GM19463 (cell line): Measurements from ENCODE around the gene RAPGEF1.
"Not testable (repeated sequence)": the region's sequence is repeated elsewhere in the genome, so short reads cannot be mapped to it uniquely, and the experiment has no call there.

Experiments
- ATAC-seq: cut with Tn5 transposase; IDR thresholded peaks from one replicate; pipeline ENCODE4 v1.9.1; 2021; ENCODE audit warnings: mild to moderate bottlenecking, moderate library complexity; ENCODE audit not compliant: unreplicated experiment

The RAPGEF1 gene

DNA sequence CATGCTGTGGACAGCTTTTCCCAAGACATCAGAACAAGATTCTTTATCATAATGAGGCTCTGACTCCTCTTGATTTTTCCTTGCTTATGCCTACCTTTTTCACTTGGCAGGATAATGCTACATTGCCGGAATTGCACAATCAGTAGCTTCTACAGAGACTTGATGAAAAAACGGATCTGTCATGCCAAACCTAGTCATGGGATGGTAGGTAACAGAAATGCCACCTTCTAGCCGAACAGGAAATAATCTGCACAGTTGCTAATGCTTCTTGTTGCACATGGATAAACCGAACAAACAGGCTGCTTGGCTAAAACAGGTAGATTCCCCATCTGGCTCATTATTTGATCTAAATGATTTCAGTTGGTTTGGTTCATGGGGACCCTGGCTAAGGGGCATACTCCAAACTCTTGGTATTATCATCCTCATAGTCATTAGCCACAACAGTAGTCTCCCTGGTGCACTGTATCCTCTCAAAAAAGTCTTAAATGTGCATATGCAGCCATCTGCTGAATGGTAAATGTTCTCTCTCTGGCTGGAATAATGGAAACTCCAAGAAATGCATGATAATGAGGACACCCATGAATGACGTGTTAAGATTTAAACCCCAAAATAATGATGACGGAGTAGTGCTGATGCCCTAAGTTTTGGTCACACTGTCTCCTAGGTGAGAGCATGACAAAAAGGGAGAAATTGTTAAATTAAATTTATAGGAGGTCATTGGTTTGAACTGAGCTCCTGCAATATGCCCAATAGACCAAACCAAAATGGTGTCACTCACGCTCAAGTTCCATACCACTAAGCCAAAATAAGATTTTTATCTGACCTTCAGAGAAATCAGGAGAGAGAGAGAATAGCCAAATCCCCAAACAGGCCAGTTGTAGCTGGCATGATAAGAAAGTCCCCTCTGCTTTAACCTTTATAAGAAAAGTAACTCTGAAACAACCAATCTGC is 47.0 kb downstream of the RAPGEF1 start:
- no peak for ATAC-seq

DNA sequence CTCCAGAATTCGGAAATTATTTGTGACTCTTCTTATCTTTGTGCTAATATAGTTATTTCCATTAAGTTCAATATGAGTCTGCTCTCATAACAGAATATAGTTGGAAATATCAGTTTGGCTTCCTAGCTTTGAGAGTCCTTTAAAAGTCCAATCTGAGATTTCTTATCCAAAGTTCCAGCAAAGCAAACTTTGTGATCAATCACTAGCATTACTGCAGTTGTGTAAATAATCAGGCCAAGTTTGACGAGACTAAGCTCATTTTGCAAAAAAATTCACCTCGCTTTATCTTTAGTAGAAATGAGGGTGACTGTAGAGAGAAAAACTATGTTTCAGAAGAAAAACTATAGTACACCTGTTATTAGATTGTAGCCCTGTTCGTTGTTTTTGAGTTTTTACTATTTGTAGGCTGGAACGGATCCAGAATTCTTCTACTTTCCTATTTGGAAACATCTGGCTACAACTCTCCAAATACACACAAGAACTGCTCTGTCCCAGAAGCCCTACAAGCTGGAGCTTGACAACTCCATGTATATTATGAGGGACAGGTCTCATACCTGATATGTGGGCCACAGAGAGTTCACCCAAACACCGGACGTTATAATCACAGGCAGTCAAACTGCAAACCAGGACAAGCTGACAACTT is 47.8 kb downstream of the RAPGEF1 start:
- ATAC-seq, result no peak

DNA sequence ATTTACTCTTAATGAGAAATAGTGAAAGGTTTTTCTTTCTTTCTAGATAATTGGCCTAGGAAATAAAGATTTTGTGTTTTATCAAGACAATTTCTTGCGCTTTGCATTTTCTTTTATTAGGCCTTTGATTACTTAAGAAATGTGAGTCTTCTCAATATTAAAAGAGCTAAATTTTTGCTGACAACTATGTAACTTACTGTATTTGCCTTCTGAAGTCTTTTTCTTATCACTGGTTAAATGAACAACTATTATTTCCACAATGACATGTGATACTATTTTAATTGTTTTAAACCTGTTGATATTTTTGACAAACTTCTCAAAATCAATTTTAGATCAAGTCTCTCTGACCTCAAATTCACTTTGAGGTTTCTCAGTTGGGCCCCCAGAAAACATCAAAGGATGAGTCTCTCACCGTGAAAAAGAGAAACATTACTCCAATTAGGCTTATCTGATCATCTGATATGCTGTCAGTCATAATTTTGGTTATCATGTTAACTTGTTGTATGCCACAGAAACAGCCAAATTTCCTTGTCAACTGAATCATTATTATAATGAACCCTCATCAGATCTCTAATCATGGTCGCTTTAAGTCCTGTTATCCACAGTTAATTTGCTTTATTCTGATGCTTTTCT is 48.8 kb downstream of the RAPGEF1 start:
- no peak for ATAC-seq

DNA sequence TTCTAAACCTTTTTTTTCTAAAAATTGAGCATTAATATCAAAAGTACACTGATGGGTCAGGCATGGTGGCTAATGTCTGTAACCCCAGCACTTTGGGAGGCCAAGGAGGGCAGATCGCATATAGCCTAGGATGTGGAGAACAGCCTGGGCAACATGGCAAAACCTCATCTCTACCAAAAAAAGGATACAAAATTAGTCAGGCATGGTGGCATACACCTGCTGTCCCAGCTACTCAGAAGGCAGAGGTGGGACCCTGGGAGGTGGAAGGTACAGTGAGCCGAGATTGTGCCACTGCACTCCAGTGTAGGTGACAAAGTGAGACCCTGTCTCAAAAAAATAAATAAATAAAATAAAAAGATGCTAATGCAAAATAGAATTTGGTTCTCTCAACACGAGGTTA is 49.4 kb downstream of the RAPGEF1 start:
- ATAC-seq, result no peak

DNA sequence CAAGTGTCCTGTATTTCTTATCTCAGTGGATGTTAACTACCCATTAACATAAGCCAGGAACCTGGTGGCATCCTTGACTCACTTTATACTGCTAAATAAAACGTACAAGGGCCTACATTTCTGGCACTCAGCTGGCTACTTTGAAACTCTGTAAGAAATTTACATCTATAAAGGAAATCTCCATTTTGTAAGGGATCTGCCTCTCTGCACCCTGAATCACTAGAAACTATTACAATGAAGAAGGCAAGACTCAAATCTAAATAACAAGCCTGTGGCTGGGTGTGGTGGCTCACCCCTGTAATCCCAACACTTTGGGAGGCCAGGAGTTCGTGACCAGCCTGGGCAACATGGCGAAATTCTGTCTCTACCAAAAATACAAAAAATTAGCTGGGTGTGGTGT is 51.5 kb downstream of the RAPGEF1 start:
- no peak for ATAC-seq

DNA sequence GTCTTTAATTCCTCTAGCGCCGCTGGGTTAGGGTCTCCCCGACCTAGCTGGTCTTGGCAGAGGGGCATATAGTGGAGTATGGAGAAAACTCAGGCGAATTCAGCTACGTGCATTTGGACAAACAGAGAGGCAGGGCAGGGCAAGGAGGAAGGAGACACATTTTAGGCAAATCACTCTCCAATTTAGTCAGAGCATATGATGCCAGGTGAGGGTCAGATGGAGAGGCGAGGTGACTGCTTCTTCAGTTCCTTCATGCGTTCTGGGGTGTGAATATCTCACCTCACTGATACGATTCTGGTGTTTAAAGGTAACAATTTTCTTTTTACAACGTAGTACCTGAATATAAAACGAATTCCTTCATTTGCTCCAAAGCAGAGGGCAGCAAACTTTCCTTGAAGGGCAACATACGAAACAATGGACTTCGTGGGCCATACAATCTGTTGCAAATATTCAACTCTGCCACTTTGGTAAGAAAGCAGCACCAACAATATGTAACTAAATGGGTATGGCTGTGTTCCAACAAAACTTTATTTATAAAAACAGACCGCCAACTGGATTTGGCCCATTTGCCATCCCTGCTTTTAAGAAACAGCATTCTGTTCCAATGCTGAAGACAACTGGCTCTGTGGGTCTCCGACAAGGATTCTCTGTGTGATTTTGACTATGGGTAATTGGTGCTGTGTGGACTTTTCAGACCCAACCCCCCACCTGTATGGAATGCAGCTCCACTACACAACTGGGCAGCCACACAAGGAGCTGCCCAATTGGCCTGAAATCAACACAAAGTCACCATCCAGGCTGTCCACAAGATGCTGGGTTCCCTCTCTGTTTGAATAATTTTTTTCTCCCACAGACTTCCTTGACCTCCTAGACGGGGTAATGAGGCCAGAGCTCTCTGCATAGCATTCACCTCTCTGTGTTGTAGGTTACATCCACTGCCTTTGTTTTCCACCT is 53.8 kb downstream of the RAPGEF1 start:
- no peak for ATAC-seq

DNA sequence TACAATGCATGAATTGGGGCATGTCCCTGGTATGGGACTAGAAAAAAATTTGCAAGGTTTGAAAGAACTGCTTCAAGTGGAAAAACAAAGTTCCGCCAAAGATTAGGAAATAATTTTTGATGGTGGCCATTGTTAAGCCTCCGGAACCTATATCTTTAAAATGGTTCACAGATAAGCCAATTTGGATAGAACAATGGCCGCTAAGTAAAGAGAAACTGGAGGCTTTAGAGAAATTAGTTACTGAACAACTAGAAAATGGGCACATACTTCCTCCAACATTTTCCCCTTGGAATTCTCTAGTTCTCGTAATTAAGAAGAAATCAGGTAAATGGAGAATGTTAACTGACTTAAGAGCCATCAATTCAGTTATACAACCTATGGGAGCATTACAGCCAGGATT is 56.8 kb downstream of the RAPGEF1 start:
- ATAC-seq, result not testable (repeated sequence)

DNA sequence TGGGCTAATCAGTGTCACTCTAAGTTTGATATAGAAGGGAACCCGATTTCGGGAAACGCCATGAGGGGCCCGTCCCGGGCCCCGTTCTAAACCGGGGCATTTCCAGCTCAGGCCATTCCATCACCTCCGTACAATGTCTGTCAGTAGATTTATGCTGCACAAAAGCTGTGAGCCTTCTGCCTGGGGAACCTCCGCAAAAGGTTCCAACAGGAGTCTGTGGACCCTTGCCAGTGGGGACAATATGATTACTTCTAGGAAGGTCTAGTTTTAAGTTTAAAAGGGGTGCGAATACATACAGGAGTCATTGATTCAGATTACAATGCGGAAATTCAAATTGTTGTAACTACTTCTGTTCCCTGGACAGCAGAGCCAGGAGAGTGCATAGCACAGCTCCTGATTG is 57.6 kb downstream of the RAPGEF1 start:
- ATAC-seq, result no peak

DNA sequence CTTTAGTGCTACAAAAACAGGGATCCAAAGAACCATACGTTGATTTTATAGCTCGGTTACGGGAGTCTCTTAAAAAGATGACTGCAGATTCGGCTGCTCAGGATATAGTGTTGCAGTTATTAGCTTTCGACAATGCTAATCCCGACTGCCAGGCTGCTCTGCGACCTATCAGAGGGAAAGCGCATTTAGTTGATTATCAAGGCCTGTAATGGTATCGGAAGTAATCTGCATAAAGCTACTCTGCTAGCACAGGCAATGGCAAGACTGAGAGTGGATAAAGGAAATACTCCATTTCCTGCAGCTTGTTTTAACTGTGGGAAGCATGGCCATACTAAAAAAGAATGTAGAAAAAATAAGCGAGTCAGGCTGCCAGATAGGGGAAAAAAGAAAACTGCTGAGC is 58.0 kb downstream of the RAPGEF1 start:
- not testable (repeated sequence) for ATAC-seq

DNA sequence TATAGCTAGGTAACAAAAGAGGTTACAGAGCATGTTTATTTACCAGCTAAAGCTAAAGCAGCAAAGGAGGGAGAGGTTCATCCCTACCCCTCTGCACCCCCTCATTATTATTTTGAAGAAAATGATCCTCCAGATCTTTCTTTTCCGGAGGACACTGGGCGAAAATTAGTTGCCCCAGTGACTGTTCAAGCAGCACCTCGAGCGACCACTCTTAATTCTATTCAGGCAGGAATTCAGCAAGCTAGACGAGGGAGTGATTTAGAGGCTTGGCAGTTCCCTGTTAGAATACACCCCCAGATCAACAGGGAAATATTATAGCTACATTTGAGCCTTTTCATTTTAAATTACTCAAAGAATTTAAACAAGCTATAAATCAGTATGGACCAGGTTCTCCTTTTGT is 58.8 kb downstream of the RAPGEF1 start:
- ATAC-seq, result not testable (repeated sequence)

DNA sequence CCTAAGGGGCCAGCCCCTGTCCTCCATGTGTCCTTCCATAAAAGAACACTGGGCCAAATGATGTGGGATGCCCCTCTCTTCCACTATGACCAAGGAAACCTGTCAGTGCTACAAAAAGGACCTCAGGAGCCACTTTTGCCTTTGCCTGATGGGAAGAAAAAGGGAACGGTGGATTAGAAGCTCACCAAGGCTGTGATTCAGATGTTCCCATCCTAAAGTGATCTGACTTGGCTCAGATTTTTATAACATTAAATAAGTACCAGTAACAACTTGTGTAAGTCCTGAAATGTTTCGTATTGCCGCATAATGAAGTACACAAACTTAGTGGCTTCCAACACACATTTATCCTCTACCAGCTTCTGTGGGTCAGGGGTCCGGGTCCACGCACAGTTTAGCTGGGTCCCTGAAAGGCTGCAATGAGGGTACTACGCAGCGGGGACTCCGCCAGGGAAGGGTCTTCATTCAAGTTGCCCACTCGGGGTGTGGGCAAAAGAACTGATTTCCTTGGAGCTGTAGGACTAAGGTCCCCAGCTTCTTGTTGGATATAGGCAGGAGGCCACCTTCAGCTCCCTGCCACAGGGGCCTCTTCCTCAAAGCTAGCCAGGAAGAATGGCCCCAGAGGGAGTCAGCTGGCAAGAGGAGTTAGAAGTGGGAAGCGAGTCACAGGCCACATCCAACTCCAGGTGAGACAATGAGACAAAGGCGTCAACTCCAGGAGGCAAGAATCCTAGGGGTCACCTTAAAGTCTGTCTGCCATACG is 60.4 kb downstream of the RAPGEF1 start:
- ATAC-seq, result no peak

DNA sequence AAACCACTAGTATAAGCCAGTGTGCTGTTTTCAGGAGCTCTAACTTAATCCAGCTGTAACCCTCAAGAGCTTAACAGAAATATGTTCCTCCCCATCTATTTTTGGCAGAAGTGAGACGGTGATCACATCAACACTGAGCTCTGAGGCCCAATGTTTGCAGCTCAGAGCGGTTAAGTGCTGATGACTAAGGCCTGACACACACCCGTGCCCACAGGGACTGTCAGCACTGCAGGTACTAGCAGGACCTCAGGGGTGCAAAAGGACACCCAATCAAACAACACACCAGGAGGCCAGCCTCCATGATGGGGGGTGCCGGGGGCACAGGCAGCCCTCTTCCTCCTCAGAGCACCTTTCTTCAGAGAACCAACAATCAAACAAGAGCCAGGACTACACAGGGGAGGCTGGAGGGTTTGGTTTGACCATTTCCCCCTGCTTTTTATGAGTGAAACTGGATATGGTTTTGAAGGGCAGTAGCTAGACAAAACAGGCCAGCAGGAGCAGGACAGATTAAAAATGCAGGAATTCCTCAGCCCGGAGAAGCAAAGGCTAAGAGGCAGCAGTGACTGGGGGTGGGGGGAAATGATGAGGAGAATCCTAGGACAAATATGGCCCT is 61.3 kb downstream of the RAPGEF1 start:
- peak; percentile 84 for ATAC-seq

DNA sequence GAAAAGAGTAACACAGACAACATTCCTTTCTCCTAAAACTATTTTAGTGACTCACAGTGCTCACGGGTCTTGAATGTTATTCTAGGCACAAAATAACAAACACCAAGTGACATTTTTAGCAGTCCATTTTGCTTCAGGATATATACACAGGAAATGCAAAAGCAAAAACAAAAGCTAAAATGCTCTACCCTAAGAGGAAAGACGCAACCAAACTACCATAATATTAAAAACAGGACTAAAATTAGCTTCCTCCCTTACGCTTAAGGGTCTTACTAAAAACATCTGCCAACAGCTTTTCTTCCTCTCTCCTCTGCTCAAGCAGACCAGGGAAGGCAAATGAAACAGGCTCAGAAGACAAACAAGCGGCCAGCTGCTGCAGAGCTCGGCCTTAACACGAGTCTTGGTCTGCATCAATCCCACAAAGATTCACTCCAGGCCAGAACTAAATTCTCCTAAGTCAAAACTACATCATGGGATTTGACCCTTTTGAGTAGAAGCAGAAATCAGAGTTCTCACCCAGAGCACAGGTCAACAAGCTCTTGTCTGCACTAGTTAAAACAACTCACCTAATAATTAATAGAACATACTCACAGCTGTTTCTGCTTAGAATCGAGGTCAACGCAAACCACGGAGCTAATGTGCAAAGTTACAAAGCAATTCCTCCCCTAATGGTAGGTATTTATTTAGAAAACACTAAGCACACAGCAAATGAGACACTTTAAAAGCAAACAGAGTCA is 62.3 kb downstream of the RAPGEF1 start:
- no peak for ATAC-seq

DNA sequence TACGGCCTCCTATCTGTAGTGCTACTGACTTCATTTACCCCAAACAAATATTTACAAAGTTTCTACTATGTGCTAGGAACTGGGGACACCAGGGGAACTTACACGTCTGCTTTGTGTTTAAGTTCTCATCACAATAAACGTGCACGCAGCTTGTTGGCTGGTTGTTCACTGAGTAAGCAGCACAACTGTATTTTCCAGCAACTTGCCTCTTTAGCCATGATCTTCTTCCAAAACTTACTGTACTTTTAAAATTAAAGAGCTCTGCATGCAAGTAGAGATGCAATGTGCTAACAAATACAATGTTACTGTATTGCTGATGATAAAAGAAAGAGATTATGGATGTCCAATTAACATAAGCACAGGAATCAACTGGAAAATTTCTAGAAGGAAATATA is 62.8 kb downstream of the RAPGEF1 start:
- ATAC-seq, result no peak

DNA sequence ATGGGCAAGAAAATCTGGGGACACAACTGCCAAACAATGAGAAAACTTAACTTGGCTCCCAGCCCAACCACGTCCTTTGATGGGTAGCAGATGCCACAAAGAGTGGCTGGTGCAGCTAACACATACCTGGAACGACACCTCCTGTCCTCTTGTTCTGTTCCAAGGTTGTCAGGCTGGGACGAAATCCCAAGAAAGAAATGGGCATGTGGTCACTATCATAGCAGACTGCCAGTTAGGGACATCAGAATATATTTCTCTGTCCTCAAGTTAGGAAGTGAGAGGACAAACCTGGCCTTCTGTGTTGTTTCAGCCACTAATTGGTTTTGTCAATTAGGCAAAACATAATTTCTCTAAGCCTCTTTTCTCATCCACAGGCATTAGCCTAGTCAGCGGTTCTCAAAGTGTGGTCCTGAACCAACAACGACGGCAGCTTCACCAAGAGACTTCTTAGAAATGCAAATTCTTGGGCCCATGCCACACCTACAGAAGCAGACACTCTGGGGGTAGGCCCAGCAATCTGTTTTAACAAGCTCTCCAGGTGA is 63.4 kb downstream of the RAPGEF1 start:
- no peak for ATAC-seq

DNA sequence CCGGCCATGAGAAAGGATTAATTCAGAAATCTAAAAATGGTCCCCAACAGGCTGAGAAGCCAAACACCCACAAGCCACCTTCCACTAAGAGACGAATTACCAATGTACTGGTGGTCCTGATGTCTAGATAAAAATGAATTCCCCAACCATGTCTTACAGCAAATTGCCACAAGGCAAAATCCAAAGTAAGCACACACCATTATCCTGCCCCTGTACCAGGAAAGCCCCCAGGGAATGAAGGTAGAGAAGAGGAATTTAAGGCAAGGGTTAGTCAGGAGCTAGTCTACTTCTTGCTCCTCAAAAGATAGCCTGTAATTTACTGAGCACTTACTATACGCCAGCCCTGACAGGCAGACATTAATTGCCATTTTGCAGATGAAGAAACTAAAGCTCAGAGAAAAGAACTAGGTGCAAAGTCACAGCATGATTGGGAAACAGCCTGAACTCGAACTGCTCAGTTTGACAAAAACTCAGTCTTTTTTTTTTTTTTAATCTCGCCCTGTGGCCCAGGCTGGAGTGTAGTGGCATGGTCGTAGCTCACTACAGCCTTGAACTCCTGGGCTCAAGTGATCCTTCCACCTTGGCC is 64.3 kb downstream of the RAPGEF1 start:
- no peak for ATAC-seq

DNA sequence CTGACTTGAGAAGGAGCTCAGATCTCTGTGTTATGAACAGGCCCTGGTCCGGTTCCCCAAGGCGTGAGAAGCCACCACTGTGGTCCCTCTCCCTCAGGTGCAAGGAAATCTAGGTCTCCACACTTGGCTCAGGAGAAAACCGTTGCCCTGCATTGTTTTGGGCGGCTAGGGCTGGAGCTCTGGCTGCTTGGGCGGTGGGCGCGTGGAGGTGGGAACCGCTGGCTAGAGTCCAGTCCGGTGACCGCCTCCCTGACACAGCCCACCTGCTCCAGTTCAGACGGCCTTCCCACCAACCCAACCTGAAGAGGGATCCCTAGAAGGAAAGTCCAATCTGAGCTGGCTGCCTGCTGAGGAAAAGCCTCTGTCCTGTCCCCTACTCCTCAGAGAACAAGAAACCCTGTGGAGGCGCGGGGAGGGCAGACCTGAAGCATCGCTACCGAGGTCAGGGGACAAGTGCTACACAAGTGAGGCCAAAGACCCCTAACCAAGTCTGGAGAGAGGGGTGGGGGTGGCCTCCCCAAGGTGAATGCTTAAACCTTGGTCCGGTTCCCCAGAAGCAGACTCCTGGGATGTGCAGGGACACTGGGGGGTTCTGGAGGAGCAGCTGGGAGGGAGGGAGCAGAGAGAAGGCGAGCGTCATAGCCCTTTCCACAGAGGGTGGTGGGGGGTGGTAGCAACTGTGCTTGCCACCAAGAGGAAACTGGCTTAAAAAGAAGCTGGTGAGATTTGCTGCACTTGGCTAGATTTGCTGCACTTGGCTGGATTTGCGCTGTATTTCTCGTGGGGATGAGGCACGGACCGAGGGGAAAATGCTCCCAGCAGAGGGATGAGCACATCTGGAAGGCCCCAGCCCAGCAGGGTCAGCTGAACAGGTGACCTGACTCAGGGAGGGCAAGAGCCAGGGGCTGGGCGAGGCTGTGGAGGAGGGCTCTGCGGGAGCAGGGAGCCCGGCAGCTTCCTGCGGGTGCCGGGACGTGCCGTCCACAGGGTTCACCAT is 65.2 kb downstream of the RAPGEF1 start:
- no peak for ATAC-seq
